Natural killer cell (primary cell): Measurements from ENCODE around the gene KRTAP2-1. TPM values are rescaled to one million over a fixed set of nuclear protein-coding genes. Genes with fewer than 3 reads are reported as not detected.

Experiments
- ATAC-seq, 3 donors: fragments of 150-1000 bp in 2 of 3; fragments of 200-7000 bp in 1 of 3; cut with Tn5 transposase; 1 replicate in 1 of 3; 2 replicates in 2 of 3; pipeline ENCODE4 v1.10.0; 2021; ENCODE audit warnings: mild to moderate bottlenecking in 2 of 3, moderate library complexity in 2 of 3
- DNase-seq, 2 donors: peaks; one replicate each; pipeline versions ENCODE4 v3.0.0 to v3.0.0-alpha.2; 2013 to 2021; ENCODE audit warnings: mixed read lengths in 1 of 2
- H3K27ac ChIP-seq: one replicate; pipeline ENCODE4 v1.5.1; 2013; ENCODE audit warnings: mild to moderate bottlenecking, low read length
- H3K27me3 ChIP-seq: one replicate; pipeline ENCODE4 v1.6.1; 2013; ENCODE audit warnings: low read length; ENCODE audit not compliant: control insufficient read depth, insufficient read depth
- H3K36me3 ChIP-seq: one replicate; pipeline ENCODE4 v1.6.1; 2013; ENCODE audit warnings: low read length; ENCODE audit not compliant: control insufficient read depth, insufficient read depth
- H3K4me1 ChIP-seq: one replicate; pipeline ENCODE4 v1.6.1; 2013; ENCODE audit warnings: low read length; ENCODE audit not compliant: control insufficient read depth, insufficient read depth
- H3K4me3 ChIP-seq: one replicate; pipeline ENCODE4 v1.5.1; 2013; ENCODE audit warnings: low read length
- H3K9me3 ChIP-seq: one replicate; pipeline ENCODE4 v1.6.1; 2013; ENCODE audit warnings: low read length; ENCODE audit not compliant: control insufficient read depth, insufficient read depth
- H3K27ac Mint-ChIP-seq, 2 donors: one replicate each; pipeline ENCODE4 v1.8.0; 2022; ENCODE audit warnings: mild to moderate bottlenecking in 2 of 2, mixed read lengths in 2 of 2, moderate library complexity in 1 of 2
- H3K27me3 Mint-ChIP-seq, 2 donors: one replicate each; pipeline ENCODE4 v1.8.0; 2022; ENCODE audit warnings: low read depth in 2 of 2, mixed read lengths in 2 of 2
- H3K36me3 Mint-ChIP-seq: one replicate; pipeline ENCODE4 v1.8.0; 2022; ENCODE audit warnings: mixed read lengths
- H3K4me1 Mint-ChIP-seq, 2 donors: one replicate each; pipeline ENCODE4 v1.8.0; 2022; ENCODE audit warnings: mixed read lengths in 2 of 2
- H3K4me3 Mint-ChIP-seq: one replicate; pipeline ENCODE4 v1.8.0; 2022; ENCODE audit warnings: mild to moderate bottlenecking, moderate library complexity, mixed read lengths
- H3K9me3 Mint-ChIP-seq, 2 donors: one replicate each; pipeline ENCODE4 v1.8.0; 2022; ENCODE audit warnings: mixed read lengths in 2 of 2
- WGBS: methylation state at CpG from one replicate; pipeline ENCODE4 v1.1.7; 2013; ENCODE audit warnings: missing lambda C conversion rate; ENCODE audit not compliant: insufficient coverage; 5-methylcytosine and 5-hydroxymethylcytosine counted together
- intact Hi-C: fragments of 100-400 bp; cut with micrococcal nuclease; formaldehyde crosslinking; loops from one replicate; pipeline ENCODE4 v1.14.2; 2022
- total RNA-seq, 4 donors: library from RNA; stranded (reverse); fragments of 120-200 nt in 1 of 4; gene quantifications; one replicate each; pipeline versions ENCODE4 v1.2.3 to v1.2.4, GENCODE V29; 2013 to 2022
- TF ChIP-seq, protein P1 (sequence below): fragments of 200-600 bp; IDR thresholded peaks from one replicate; pipeline ENCODE4 v1.8.0; 2022; ENCODE audit warnings: antibody characterized with exemption

Gene KRTAP2-1
- total RNA-seq, 3 donors from 2014 or later (not counting 1 experiment from before 2014, with no cell fraction given): not detected

DNA sequence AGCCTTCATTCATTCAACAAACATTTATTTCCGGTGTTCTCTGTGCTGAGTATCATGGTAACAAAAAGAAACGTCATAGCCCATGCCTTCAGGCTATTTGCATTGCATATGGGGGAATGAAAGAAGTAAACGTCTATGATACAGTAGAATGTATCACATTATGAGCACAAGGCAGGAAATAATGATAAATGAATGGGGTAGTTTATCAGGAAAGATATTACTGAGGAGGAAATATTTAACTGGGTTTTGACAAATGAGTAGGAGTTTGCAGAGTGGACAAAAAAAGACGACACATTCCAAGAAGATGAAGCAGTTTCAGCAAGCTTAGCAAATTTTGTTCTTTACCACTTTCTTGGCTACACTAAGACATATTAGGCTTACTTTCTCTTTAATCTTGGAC, 35.5 kb upstream of the KRTAP2-1 start:
- H3K4me1 ChIP-seq: no peaks in the 10 kb centered on the region
- no peak overlapping the region for H3K4me3 ChIP-seq
- no peaks in the 10 kb centered on the region for H3K27me3 ChIP-seq
- Mint-ChIP-seq H3K36me3 (no peaks in the 10 kb centered on the region), H3K9me3 (no peaks in the 10 kb centered on the region), H3K4me3 (no peak overlapping the region), H3K27ac (no peak overlapping the region), H3K4me1 (no peaks in the 10 kb centered on the region), H3K27me3 (peaks cover 21 to 23% of the 10 kb centered on the region in 2 donors)
- ATAC-seq (no peak), DNase-seq (no peak)
- WGBS: 67% methylated on average over 4 of the region's 4 CpGs
- TF ChIP-seq, protein P1, sequence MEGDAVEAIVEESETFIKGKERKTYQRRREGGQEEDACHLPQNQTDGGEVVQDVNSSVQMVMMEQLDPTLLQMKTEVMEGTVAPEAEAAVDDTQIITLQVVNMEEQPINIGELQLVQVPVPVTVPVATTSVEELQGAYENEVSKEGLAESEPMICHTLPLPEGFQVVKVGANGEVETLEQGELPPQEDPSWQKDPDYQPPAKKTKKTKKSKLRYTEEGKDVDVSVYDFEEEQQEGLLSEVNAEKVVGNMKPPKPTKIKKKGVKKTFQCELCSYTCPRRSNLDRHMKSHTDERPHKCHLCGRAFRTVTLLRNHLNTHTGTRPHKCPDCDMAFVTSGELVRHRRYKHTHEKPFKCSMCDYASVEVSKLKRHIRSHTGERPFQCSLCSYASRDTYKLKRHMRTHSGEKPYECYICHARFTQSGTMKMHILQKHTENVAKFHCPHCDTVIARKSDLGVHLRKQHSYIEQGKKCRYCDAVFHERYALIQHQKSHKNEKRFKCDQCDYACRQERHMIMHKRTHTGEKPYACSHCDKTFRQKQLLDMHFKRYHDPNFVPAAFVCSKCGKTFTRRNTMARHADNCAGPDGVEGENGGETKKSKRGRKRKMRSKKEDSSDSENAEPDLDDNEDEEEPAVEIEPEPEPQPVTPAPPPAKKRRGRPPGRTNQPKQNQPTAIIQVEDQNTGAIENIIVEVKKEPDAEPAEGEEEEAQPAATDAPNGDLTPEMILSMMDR: no peak
- H3K36me3 ChIP-seq: no peaks in the 10 kb centered on the region
- H3K27ac ChIP-seq: no peak overlapping the region
- intact Hi-C loops: no loop called here
- H3K9me3 ChIP-seq: no peaks in the 10 kb centered on the region

DNA sequence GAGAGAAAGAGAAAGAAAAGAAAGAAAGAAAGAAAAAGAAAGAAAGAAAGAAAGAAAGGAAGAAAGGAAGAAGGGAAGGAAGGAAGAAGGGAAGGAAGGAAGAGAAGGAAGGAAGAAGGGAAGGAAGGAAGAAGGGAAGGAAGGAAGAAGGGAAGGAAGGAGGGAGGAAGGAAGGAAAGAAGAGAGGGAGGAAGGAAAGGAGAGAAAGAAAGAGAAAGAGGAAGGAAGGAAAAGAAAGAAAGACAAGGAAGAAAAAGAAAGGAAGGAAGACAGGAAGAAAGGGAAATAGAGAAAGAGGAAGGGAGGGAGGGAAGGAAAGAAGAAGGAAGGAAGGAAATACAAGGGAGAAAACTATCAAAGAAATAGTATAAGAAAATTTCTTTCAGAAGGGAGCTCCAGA, 29.7 kb upstream of the KRTAP2-1 start:
- intact Hi-C loops: no loop called here
- DNase-seq: no peak
- Histone ChIP-seq H3K27me3 (peaks cover 8% of the 10 kb centered on the region), H3K9me3 (no peaks in the 10 kb centered on the region), H3K36me3 (no peaks in the 10 kb centered on the region), H3K4me3 (no peak overlapping the region), H3K4me1 (no peaks in the 10 kb centered on the region), H3K27ac (no peak overlapping the region)
- H3K9me3 Mint-ChIP-seq: no peaks in the 10 kb centered on the region
- H3K27ac Mint-ChIP-seq: no peak overlapping the region
- no peak overlapping the region for H3K4me3 Mint-ChIP-seq
- peaks cover 30 to 42% of the 10 kb centered on the region in 2 donors for H3K27me3 Mint-ChIP-seq
- H3K36me3 Mint-ChIP-seq: no peaks in the 10 kb centered on the region
- H3K4me1 Mint-ChIP-seq: no peaks in the 10 kb centered on the region
- TF ChIP-seq, protein P1: peak; percentile 13
- ATAC-seq: no peak

DNA sequence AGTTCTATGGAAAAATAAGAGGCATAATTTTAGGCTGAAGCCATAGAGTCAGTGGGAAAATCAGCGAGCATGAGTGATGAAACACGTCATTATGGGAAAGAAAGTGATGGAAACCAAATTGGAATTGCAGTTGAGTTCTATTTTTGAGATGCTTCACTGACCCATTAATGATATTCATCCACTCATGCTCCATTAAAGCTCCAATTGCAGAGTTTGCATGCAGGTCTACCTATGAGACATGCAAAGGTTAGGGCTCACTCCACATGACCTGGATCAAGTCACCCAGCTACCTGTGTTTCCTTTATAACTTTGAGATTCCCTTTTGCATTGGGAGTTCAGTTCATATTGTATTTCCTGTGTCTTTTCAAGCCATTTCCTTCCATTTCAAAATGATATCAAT, 26.6 kb upstream of the KRTAP2-1 start:
- H3K4me3 Mint-ChIP-seq: no peak overlapping the region
- H3K27me3 Mint-ChIP-seq: peaks cover 20 to 28% of the 10 kb centered on the region in 2 donors
- Histone ChIP-seq H3K27me3 (peaks cover 8% of the 10 kb centered on the region), H3K27ac (no peak overlapping the region), H3K4me3 (no peak overlapping the region), H3K36me3 (no peaks in the 10 kb centered on the region), H3K9me3 (no peaks in the 10 kb centered on the region), H3K4me1 (no peaks in the 10 kb centered on the region)
- 91% methylated on average over 2 of the region's 2 CpGs for WGBS
- no peak for ATAC-seq
- H3K4me1 Mint-ChIP-seq: no peaks in the 10 kb centered on the region
- H3K36me3 Mint-ChIP-seq: no peaks in the 10 kb centered on the region
- no peaks in the 10 kb centered on the region for H3K9me3 Mint-ChIP-seq
- no peak overlapping the region for H3K27ac Mint-ChIP-seq
- TF ChIP-seq, protein P1: no peak
- intact Hi-C loops: no loop called here
- DNase-seq: no peak

DNA sequence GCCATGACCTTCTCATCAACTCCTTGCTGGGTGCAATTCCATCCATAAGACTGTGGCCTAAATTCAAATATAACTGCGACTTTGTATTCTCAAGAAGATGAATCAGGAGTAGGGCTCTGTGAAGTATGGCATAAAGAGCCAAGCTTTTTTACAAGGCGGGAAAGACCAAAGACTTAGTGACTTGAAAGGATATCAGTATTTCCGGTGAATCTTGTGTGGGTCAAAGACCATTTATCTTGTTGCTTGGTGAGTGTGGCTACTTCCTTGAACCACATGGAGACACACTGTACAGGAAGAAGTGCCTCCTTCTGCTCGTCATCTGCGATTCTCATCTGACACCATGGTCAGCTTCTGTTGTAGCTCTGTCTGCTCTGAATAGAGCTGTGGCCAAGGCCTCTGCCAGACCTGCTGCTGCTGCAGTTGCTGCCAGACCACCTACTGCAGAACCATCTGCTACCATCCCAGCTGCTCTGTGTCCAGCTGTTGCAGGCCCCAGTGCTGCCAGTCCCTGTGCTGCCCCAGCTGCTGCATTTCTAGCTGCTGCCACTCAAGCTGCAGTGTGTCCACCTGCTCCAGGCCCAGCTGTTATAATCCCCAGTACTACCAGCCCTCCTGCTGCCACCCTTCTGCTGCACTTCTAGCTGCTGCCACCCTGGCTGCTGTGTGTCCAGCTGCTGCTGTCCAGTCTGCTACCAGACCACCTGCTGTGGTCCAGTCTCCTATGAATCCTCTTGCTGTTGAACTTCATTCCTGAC, 24.7 kb upstream of the KRTAP2-1 start:
- DNase-seq (no peak), ATAC-seq (no peak)
- Mint-ChIP-seq H3K4me1 (no peaks in the 10 kb centered on the region), H3K27me3 (peaks cover 20 to 22% of the 10 kb centered on the region in 2 donors), H3K36me3 (no peaks in the 10 kb centered on the region), H3K27ac (no peak overlapping the region), H3K4me3 (no peak overlapping the region), H3K9me3 (no peaks in the 10 kb centered on the region)
- Histone ChIP-seq H3K27me3 (peaks cover 3% of the 10 kb centered on the region), H3K4me3 (no peak overlapping the region), H3K36me3 (no peaks in the 10 kb centered on the region), H3K4me1 (no peaks in the 10 kb centered on the region), H3K9me3 (no peaks in the 10 kb centered on the region), H3K27ac (no peak overlapping the region)
- TF ChIP-seq, protein P1: no peak
- WGBS: 86% methylated on average over 5 of the region's 5 CpGs
- intact Hi-C loops: no loop called here
